Stimulated activated CD4-positive, alpha-beta T cell treated with anti-CD3 and anti-CD28 coated beads, Interleukin-2, amount 100 ng/mL, for 24 hours (primary cell): ENCODE measurements around the gene TOM1L1.

Experiments used
- DNase-seq, 2 donors: peaks; one replicate each; pipeline ENCODE4 v3.0.0-alpha.2; 2020

TOM1L1 gene

GRCh38 chr17:55004484-55004883, 103.8 kb downstream of the TOM1L1 start:
- no peak for DNase-seq

DNA sequence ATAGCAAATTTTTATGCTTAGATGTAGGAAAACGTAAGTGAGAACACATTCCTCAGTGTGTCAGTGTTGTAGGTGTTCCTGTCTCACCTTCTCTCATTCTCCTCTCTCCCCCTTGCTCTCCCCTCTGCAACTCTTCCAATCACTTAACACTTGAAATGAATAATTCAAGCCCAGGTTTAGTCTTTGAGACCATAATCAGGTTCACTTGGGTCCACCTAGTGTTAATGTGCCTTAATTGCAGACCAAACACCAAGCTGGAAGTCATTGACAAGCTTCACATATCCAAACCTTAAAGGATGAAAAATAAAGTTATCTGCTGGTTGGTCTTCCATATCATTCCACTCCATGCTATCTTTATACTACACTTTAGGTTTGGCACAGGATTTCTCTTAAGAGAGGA, 104.9 kb downstream of the TOM1L1 start:
- no peak for DNase-seq
